HepG2 (cell line): ENCODE results near the gene GNL2. TPM values are rescaled to one million over a fixed set of nuclear protein-coding genes. Genes with fewer than 3 reads are reported as not detected.

Source experiments
- ATAC-seq: fragments of 200-7000 bp; cut with Tn5 transposase; 3 replicates; pipeline ENCODE4 v1.9.1; 2020; ENCODE audit warnings: mild to moderate bottlenecking, moderate library complexity
- BruUV-seq: library from RNA; stranded (reverse); fragments of 400-500 nt; replicated peaks from 2 replicates; lab custom pipeline; 2021; lab: Mats Ljungman, UMichigan
- CTCF ChIA-PET: fragments of 300-600 bp; formaldehyde crosslinking; extraction: SDS; loops from one replicate; lab custom pipeline; 2021; ENCODE audit warnings: low total read pairs, inconsistent platforms, low intra/inter-chr PET ratio; lab: Yijun Ruan, JAX
- POLR2A ChIA-PET: fragments of 350-600 bp; sonication (Branson Sonifier 250); formaldehyde crosslinking; loops from one replicate; lab custom pipeline; 2020; ENCODE audit warnings: antibody characterized with exemption, inconsistent platforms; lab: Yijun Ruan, JAX
- DNase-seq: peaks from one replicate; pipeline ENCODE4 v3.0.0-alpha.2; 2015; ENCODE audit warnings: low spot score
- FAIRE-seq: peaks from 3 replicates; lab custom pipeline; 2011; peaks lifted over from hg19 to GRCh38; lab: Jason Lieb, UNC
- H2AFZ ChIP-seq: one replicate; pipeline ENCODE4 v1.6.1; 2011; ENCODE audit warnings: low read length, inconsistent platforms
- H3K27ac ChIP-seq: fragments of 300-600 bp; 3 replicates; pipeline ENCODE4 v1.8.0; 2011; ENCODE audit warnings: mixed run types, mild to moderate bottlenecking, mixed read lengths, low read length, inconsistent platforms; ENCODE audit not compliant: insufficient read depth; ENCODE audit errors: extremely low read length
- H3K27me3 ChIP-seq, 2 experiments: fragments of 200-600 bp in 1 of 2; 2 replicates in 1 of 2; 3 replicates in 1 of 2; pipeline versions ENCODE4 v1.6.0 to v1.8.0; 2011; ENCODE audit warnings: low read length in 2 of 2, mild to moderate bottlenecking in 2 of 2, moderate library complexity in 2 of 2, inconsistent platforms in 1 of 2; ENCODE audit not compliant: insufficient read depth in 2 of 2, control insufficient read depth in 1 of 2
- H3K36me3 ChIP-seq, 2 experiments: fragments of 200-600 bp in 1 of 2; replicated peaks in 1 of 2; 2 replicates in 1 of 2; 3 replicates in 1 of 2; pipeline versions ENCODE4 v1.5.1 to v1.8.0; 2011; ENCODE audit warnings: low read length in 2 of 2, inconsistent platforms in 1 of 2; ENCODE audit not compliant: insufficient read depth in 2 of 2, control insufficient read depth in 1 of 2
- H3K4me1 ChIP-seq: 2 replicates; pipeline ENCODE4 v1.5.1; 2012; ENCODE audit warnings: low read length, inconsistent platforms; ENCODE audit not compliant: insufficient read depth
- H3K4me2 ChIP-seq: 2 replicates; pipeline ENCODE4 v1.6.0; 2011; ENCODE audit warnings: low read depth, low read length, inconsistent platforms
- H3K4me3 ChIP-seq, 3 experiments: fragments of 200-600 bp in 1 of 3; sonication (generic), shearing (Covaris generic) in 1 of 3; replicated peaks in 1 of 3; 2 replicates each; pipeline ENCODE4 v1.5.1; 2011 to 2016; ENCODE audit warnings: low read length in 3 of 3, inconsistent platforms in 2 of 3, low read depth in 2 of 3, mild to moderate bottlenecking in 2 of 3, control low read depth in 1 of 3, mixed read lengths in 1 of 3; ENCODE audit not compliant: insufficient read depth in 1 of 3
- H3K79me2 ChIP-seq: one replicate; pipeline ENCODE4 v1.6.1; 2011; ENCODE audit warnings: low read length, inconsistent platforms; ENCODE audit not compliant: insufficient read depth
- H3K9ac ChIP-seq: 2 replicates; pipeline ENCODE4 v1.6.0; 2011; ENCODE audit warnings: mild to moderate bottlenecking, low read depth, low read length, inconsistent platforms; ENCODE audit not compliant: insufficient read depth
- H3K9me3 ChIP-seq: 2 replicates; pipeline ENCODE4 v1.5.1; 2012; ENCODE audit warnings: mild to moderate bottlenecking, low read length
- H4K20me1 ChIP-seq: 2 replicates; pipeline ENCODE4 v1.6.0; 2011; ENCODE audit warnings: inconsistent platforms, mild to moderate bottlenecking, low read length, moderate library complexity; ENCODE audit not compliant: insufficient read depth
- ARID4A ChIP-seq: sonication (generic); formaldehyde crosslinking; IDR thresholded peaks from 2 replicates; pipeline ENCODE4 v1.5.0; 2020; ENCODE audit warnings: mild to moderate bottlenecking, missing genetic modification reagents, borderline replicate concordance
- ATM ChIP-seq: fragments of 450-650 bp; IDR thresholded peaks from 2 replicates; pipeline ENCODE4 v1.7.1; 2017; ENCODE audit warnings: mild to moderate bottlenecking, borderline replicate concordance
- CREBL2 ChIP-seq: sonication (generic); formaldehyde crosslinking; IDR thresholded peaks from 2 replicates; pipeline ENCODE4 v1.8.1; 2023; ENCODE audit warnings: missing genetic modification reagents, mild to moderate bottlenecking, borderline replicate concordance
- MEF2D ChIP-seq: sonication (generic); formaldehyde crosslinking; IDR thresholded peaks from 2 replicates; pipeline ENCODE4 v1.5.1; 2020; ENCODE audit warnings: mild to moderate bottlenecking, missing genetic modification reagents
- MXD4 ChIP-seq: IDR thresholded peaks from 2 replicates; pipeline ENCODE4 v1.6.1; 2016; ENCODE audit warnings: mild to moderate bottlenecking, missing biosample characterization, missing genetic modification reagents
- PHF20 ChIP-seq: sonication (generic); formaldehyde crosslinking; IDR thresholded peaks from 2 replicates; pipeline ENCODE4 v1.5.0; 2020; ENCODE audit warnings: mild to moderate bottlenecking, missing genetic modification reagents
- RNF2 ChIP-seq: fragments of 450-650 bp; conservative IDR thresholded peaks from 2 replicates; pipeline ENCODE4 v1.6.1; 2016; ENCODE audit warnings: low read depth
- RNF219 ChIP-seq: sonication (generic); formaldehyde crosslinking; IDR thresholded peaks from 2 replicates; pipeline ENCODE4 v1.5.0; 2020; ENCODE audit warnings: mild to moderate bottlenecking, missing genetic modification reagents
- ZNF124 ChIP-seq: sonication (generic); formaldehyde crosslinking; IDR thresholded peaks from 2 replicates; pipeline ENCODE4 v1.4.0; 2020; ENCODE audit warnings: missing genetic modification reagents
- ZNF326 ChIP-seq: sonication (generic); formaldehyde crosslinking; IDR thresholded peaks from 2 replicates; pipeline ENCODE4 v1.4.0; 2020; ENCODE audit warnings: missing genetic modification reagents, borderline replicate concordance
- ZNF512B ChIP-seq: sonication (generic); formaldehyde crosslinking; IDR thresholded peaks from 2 replicates; pipeline ENCODE4 v1.5.1; 2020; ENCODE audit warnings: missing genetic modification reagents, mild to moderate bottlenecking, borderline replicate concordance
- ZNF607 ChIP-seq: sonication (generic); formaldehyde crosslinking; IDR thresholded peaks from 2 replicates; pipeline ENCODE4 v1.5.1; 2020; ENCODE audit warnings: missing genetic modification reagents, mild to moderate bottlenecking, borderline replicate concordance
- ZNF713 ChIP-seq: sonication (generic); formaldehyde crosslinking; IDR thresholded peaks from 2 replicates; pipeline ENCODE4 v1.4.0; 2020; ENCODE audit warnings: mild to moderate bottlenecking, missing genetic modification reagents
- ZSCAN21 ChIP-seq: sonication (generic); formaldehyde crosslinking; IDR thresholded peaks from 2 replicates; pipeline ENCODE4 v1.8.0; 2022; ENCODE audit warnings: mild to moderate bottlenecking, missing genetic modification reagents, moderate library complexity, borderline replicate concordance
- WGBS: methylation state at CpG from one replicate; pipeline ENCODE4 v1.1.6; 2017; ENCODE audit warnings: low lambda C conversion rate; 5-methylcytosine and 5-hydroxymethylcytosine counted together
- in situ Hi-C: cut with HindIII; loops from 2 replicates; pipeline ENCODE4 v1.10.0; 2017; ENCODE audit warnings: low pct_unique_long_range_greater_than_20kb; ENCODE audit not compliant: extremely low pct_ligation_motif_present
- intact Hi-C: fragments of 100-400 bp; cut with micrococcal nuclease; formaldehyde crosslinking; loops from one replicate; pipeline ENCODE4 v1.10.0; 2022; ENCODE audit not compliant: unreplicated experiment
- polyA plus RNA-seq, 8 experiments: library from polyadenylated mRNA; depleted of rRNA in 3 of 8; stranded (reverse) in 7 of 8; unstranded in 1 of 8; fragments of >200 nt; fragmentation: Illumina TruSeq in 4 of 8; extraction: Trizol in 4 of 8; gene quantifications; 2 replicates each; pipeline versions ENCODE4 v1.2.1 to v1.2.3, GENCODE V29; 2011 to 2016; ENCODE audit warnings: low read depth in 4 of 8, missing spikeins in 1 of 8, mixed read lengths in 1 of 8; ENCODE audit not compliant: insufficient read depth in 1 of 8
- total RNA-seq, 5 experiments: library from RNA; depleted of rRNA; stranded (reverse); fragments of >200 nt; fragmentation: Illumina TruSeq; extraction: Trizol; gene quantifications; 2 replicates each; pipeline ENCODE4 v1.2.3, GENCODE V29; 2016; ENCODE audit warnings: low read depth in 1 of 5

Gene GNL2
- total and polyA plus RNA-seq, 2 of the 13 experiments (the other 11 are each of a cell fraction or from before 2014, with no cell fraction given) = 32.1 to 72.1 TPM

DNA sequence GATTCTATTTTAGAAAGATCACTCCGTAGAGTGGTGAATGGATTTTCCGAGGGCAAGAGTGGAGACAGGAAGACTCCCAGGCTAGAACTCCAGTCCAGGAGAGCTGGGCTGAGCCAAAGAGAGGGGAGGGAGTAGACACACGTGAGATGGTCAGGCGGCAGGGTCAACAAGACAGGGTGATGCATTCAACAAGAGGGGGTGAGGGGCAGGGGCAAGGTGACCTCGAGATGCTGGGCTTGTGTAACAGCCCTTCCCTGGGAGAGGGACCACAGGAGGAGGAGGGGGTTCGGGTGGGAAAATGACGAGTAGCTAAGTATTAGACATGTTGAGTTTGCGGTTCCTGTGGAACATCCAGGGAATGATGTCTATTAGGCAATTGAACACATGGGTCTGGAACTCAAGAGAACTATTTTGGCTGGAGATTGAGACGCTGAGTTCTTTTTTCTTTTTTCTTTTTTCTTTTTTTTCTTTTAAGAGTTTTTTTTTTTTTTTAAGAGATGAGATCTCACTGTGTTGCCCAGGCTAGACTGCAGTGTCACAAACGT is 25.7 kb upstream of the GNL2 start (continued):
- TF ChIP-seq PHF20 = no peak

GRCh38 chr1:37620707-37621106 is 25.0 kb upstream of the GNL2 start:
- Histone ChIP-seq H3K4me1 (no peaks in the 10 kb centered on the region), H3K9ac (no peak overlapping the region), H3K4me2 (no peak overlapping the region), H3K9me3 (no peaks in the 10 kb centered on the region), H3K4me3 (no peak overlapping the region), H2AFZ (no peak overlapping the region), H4K20me1 (no peaks in the 10 kb centered on the region), H3K79me2 (no peaks in the 10 kb centered on the region), H3K36me3 (no peaks in the 10 kb centered on the region), H3K27me3 (peaks cover 6 to 65% of the 10 kb centered on the region in 2 experiments; a peak in 4 of 5 replicates), H3K27ac (no peak overlapping the region)
- ATAC-seq (no peak), FAIRE-seq (no peak), DNase-seq (no peak)
- no TSS peak for BruUV-seq
- CTCF ChIA-PET = no interaction called here
- intact Hi-C loops (no loop called here), in situ Hi-C loops (no loop called here)
- WGBS = 32% methylated on average over 6 of the region's 6 CpGs
- POLR2A ChIA-PET = no interaction called here
- TF ChIP-seq CREBL2 (CRISPR knock-in tag) (no peak), ZNF124 (CRISPR knock-in tag) (no peak), ATM (no peak), ZNF512B (no peak), RNF2 (no peak), ZSCAN21 (CRISPR knock-in tag) (no peak), ZNF326 (CRISPR knock-in tag) (no peak), RNF219 (CRISPR knock-in tag) (no peak), MXD4 (CRISPR knock-in tag) (no peak), ZNF607 (CRISPR knock-in tag) (no peak), MEF2D (CRISPR knock-in tag) (no peak), ZNF713 (CRISPR knock-in tag) (no peak), ARID4A (CRISPR knock-in tag) (no peak)
